IMR-90 (cell line): ENCODE measurements around the gene MAMLD1. TPM values are rescaled to one million over a fixed set of nuclear protein-coding genes. Genes with fewer than 3 reads are reported as not detected.

Source experiments
- ATAC-seq: fragments of 200-7000 bp; cut with Tn5 transposase; 2 replicates; pipeline ENCODE4 v1.9.1; 2020; ENCODE audit warnings: low read depth, mild to moderate bottlenecking, moderate library complexity
- BruUV-seq: library from RNA; stranded (reverse); fragments of 400-500 nt; replicated peaks from 2 replicates; lab custom pipeline; 2021; lab: Mats Ljungman, UMichigan
- CTCF ChIA-PET: fragments of 300-600 bp; formaldehyde crosslinking; extraction: SDS; loops from one replicate; lab custom pipeline; 2021; ENCODE audit warnings: antibody characterized with exemption; lab: Yijun Ruan, JAX
- POLR2A ChIA-PET: fragments of 300-600 bp; sonication (Branson Sonifier 250); formaldehyde crosslinking; loops from one replicate; lab custom pipeline; 2022; ENCODE audit warnings: antibody characterized with exemption; ENCODE audit not compliant: unreplicated experiment; lab: Charles Lee
- DNase-seq: peaks from one replicate; pipeline ENCODE4 v3.0.0; 2013
- H2AFZ ChIP-seq: replicated peaks from 2 replicates; pipeline ENCODE3; 2013; ENCODE audit warnings: low read length, mild to moderate bottlenecking; ENCODE audit not compliant: poor library complexity
- H2AK5ac ChIP-seq: 2 replicates; pipeline ENCODE4 v1.6.1; 2013; ENCODE audit warnings: low read depth, low read length, inconsistent platforms
- H2AK9ac ChIP-seq: replicated peaks from 2 replicates; pipeline ENCODE3; 2013; ENCODE audit warnings: mild to moderate bottlenecking, low read depth, low read length, moderate library complexity; ENCODE audit not compliant: poor library complexity
- H2BK120ac ChIP-seq: 2 replicates; pipeline ENCODE4 v1.6.1; 2013; ENCODE audit warnings: low read depth, low read length, inconsistent platforms
- H2BK15ac ChIP-seq: 3 replicates; pipeline ENCODE4 v1.6.1; 2013; ENCODE audit warnings: low read depth, low read length, inconsistent platforms
- H2BK20ac ChIP-seq: 2 replicates; pipeline ENCODE4 v1.6.1; 2013; ENCODE audit warnings: low read depth, mild to moderate bottlenecking, inconsistent platforms, low read length, moderate library complexity
- H2BK5ac ChIP-seq: 2 replicates; pipeline ENCODE4 v1.6.1; 2013; ENCODE audit warnings: mild to moderate bottlenecking, low read depth, low read length, inconsistent platforms; ENCODE audit not compliant: poor library complexity, severe bottlenecking
- H3K14ac ChIP-seq: replicated peaks from 2 replicates; pipeline ENCODE4 v1.6.1; 2013; ENCODE audit warnings: low read depth, low read length, inconsistent platforms
- H3K18ac ChIP-seq: 2 replicates; pipeline ENCODE4 v1.6.1; 2013; ENCODE audit warnings: low read depth, low read length, control low read depth
- H3K23ac ChIP-seq: 2 replicates; pipeline ENCODE4 v1.6.1; 2013; ENCODE audit warnings: low read depth, low read length, inconsistent platforms
- H3K27ac ChIP-seq: 2 replicates; pipeline ENCODE4 v1.5.1; 2013; ENCODE audit warnings: mild to moderate bottlenecking, control low read depth, low read length; ENCODE audit not compliant: insufficient read depth
- H3K27me3 ChIP-seq: 2 replicates; pipeline ENCODE4 v1.6.1; 2013; ENCODE audit warnings: low read length; ENCODE audit not compliant: control insufficient read depth, insufficient read depth
- H3K36me3 ChIP-seq: 2 replicates; pipeline ENCODE4 v1.6.1; 2013; ENCODE audit warnings: low read length, mixed read lengths; ENCODE audit not compliant: control insufficient read depth, insufficient read depth
- H3K4ac ChIP-seq: 2 replicates; pipeline ENCODE4 v1.6.1; 2013; ENCODE audit warnings: low read depth, low read length, inconsistent platforms
- H3K4me1 ChIP-seq: 2 replicates; pipeline ENCODE4 v1.6.1; 2013; ENCODE audit warnings: low read length, mixed read lengths; ENCODE audit not compliant: control insufficient read depth, insufficient read depth
- H3K4me2 ChIP-seq: 2 replicates; pipeline ENCODE4 v1.6.1; 2013; ENCODE audit warnings: low read depth, mild to moderate bottlenecking, control low read depth, low read length, moderate library complexity
- H3K4me3 ChIP-seq: 2 replicates; pipeline ENCODE4 v1.5.1; 2013; ENCODE audit warnings: low read depth, mild to moderate bottlenecking, control low read depth, low read length, moderate library complexity; ENCODE audit not compliant: insufficient read depth
- H3K56ac ChIP-seq: 2 replicates; pipeline ENCODE4 v1.6.1; 2013; ENCODE audit warnings: low read length, inconsistent platforms; ENCODE audit not compliant: insufficient read depth; ENCODE audit errors: extremely low read depth
- H3K79me1 ChIP-seq, 2 experiments: 2 replicates each; pipeline ENCODE4 v1.6.1; 2013; ENCODE audit warnings: low read length in 2 of 2, inconsistent platforms in 1 of 2, low read depth in 1 of 2
- H3K9ac ChIP-seq: 2 replicates; pipeline ENCODE4 v1.6.1; 2013; ENCODE audit warnings: low read depth, low read length, control low read depth
- H3K9me1 ChIP-seq: 2 replicates; pipeline ENCODE4 v1.6.1; 2013; ENCODE audit warnings: low read length, inconsistent platforms; ENCODE audit not compliant: insufficient read depth
- H3K9me3 ChIP-seq: 2 replicates; pipeline ENCODE4 v1.6.1; 2013; ENCODE audit warnings: low read length; ENCODE audit not compliant: control insufficient read depth, insufficient read depth
- H4K20me1 ChIP-seq: 2 replicates; pipeline ENCODE4 v1.6.1; 2013; ENCODE audit warnings: low read length, inconsistent platforms; ENCODE audit not compliant: insufficient read depth
- H4K5ac ChIP-seq: 2 replicates; pipeline ENCODE4 v1.6.1; 2013; ENCODE audit warnings: mild to moderate bottlenecking, low read depth, low read length, control low read depth
- H4K8ac ChIP-seq, 2 experiments: 2 replicates each; pipeline ENCODE4 v1.6.1; 2013; ENCODE audit warnings: low read depth in 2 of 2, low read length in 2 of 2, control low read depth in 1 of 2, inconsistent platforms in 1 of 2
- H4K91ac ChIP-seq: 2 replicates; pipeline ENCODE4 v1.6.1; 2013; ENCODE audit warnings: low read depth, low read length, inconsistent platforms; ENCODE audit not compliant: insufficient read depth
- BHLHE40 ChIP-seq: fragments of 150-350 bp; IDR thresholded peaks from 2 replicates; pipeline ENCODE4 v1.6.1; 2016; ENCODE audit warnings: mild to moderate bottlenecking, low read depth, low read length
- CEBPB ChIP-seq: IDR thresholded peaks from 2 replicates; pipeline ENCODE4 v1.6.1; 2012; ENCODE audit warnings: low read depth, low read length, improper control_type of control experiment
- CHD1 ChIP-seq: IDR thresholded peaks from 2 replicates; pipeline ENCODE4 v1.6.1; 2012; ENCODE audit warnings: low read depth, low read length, improper control_type of control experiment
- CTCF ChIP-seq: conservative IDR thresholded peaks from 2 replicates; pipeline ENCODE4 v1.5.1; 2012; ENCODE audit warnings: mild to moderate bottlenecking, low read depth, low read length, improper control_type of control experiment
- FOS ChIP-seq: fragments of 150-350 bp; IDR thresholded peaks from 2 replicates; pipeline ENCODE4 v1.6.1; 2016; ENCODE audit warnings: low read depth, low read length
- MAFK ChIP-seq: IDR thresholded peaks from 2 replicates; pipeline ENCODE4 v1.6.1; 2012; ENCODE audit warnings: low read depth, low read length, improper control_type of control experiment
- MAZ ChIP-seq: IDR thresholded peaks from 2 replicates; pipeline ENCODE4 v1.6.1; 2012; ENCODE audit warnings: low read depth, mild to moderate bottlenecking, low read length, improper control_type of control experiment, moderate library complexity, borderline replicate concordance
- MXI1 ChIP-seq: IDR thresholded peaks from 2 replicates; pipeline ENCODE4 v1.6.1; 2012; ENCODE audit warnings: low read depth, mild to moderate bottlenecking, low read length, moderate library complexity, borderline replicate concordance
- NFE2L2 ChIP-seq: fragments of 150-350 bp; IDR thresholded peaks from 2 replicates; pipeline ENCODE4 v1.6.1; 2016; ENCODE audit warnings: low read depth, mild to moderate bottlenecking, low read length
- POLR2A ChIP-seq: IDR thresholded peaks from 2 replicates; pipeline ENCODE4 v1.6.1; 2012; ENCODE audit warnings: mild to moderate bottlenecking, low read depth, low read length
- RAD21 ChIP-seq: IDR thresholded peaks from 2 replicates; pipeline ENCODE4 v1.6.1; 2012; ENCODE audit warnings: low read length, improper control_type of control experiment
- RFX5 ChIP-seq: IDR thresholded peaks from 2 replicates; pipeline ENCODE4 v1.8.0; 2012; ENCODE audit warnings: low read depth, mild to moderate bottlenecking, low read length, moderate library complexity
- USF2 ChIP-seq: fragments of 150-350 bp; IDR thresholded peaks from 2 replicates; pipeline ENCODE4 v1.6.1; 2017; ENCODE audit warnings: mild to moderate bottlenecking, antibody characterized with exemption, low read length, low read depth
- WGBS, 2 experiments: methylation state at CpG; one replicate each; pipeline versions ENCODE4 v1.1.5 to v1.1.7; 2013; ENCODE audit warnings: missing lambda C conversion rate in 2 of 2; ENCODE audit not compliant: insufficient read length in 1 of 2; ENCODE audit errors: extremely low coverage in 2 of 2; 5-methylcytosine and 5-hydroxymethylcytosine counted together
- dilution Hi-C: fragments of 300-500 bp; cut with HindIII; formaldehyde crosslinking; loops from one replicate; pipeline ENCODE4 v1.14.3; 2018; ENCODE audit warnings: low sequenced_read_pairs; ENCODE audit not compliant: unreplicated experiment
- in situ Hi-C: fragments of 300-500 bp; cut with MboI; formaldehyde crosslinking; loops from 3 replicates; pipeline ENCODE4 v1.14.3; 2019; ENCODE audit warnings: low sequenced_read_pairs, inconsistent platforms, mixed read lengths
- intact Hi-C: fragments of 100-400 bp; cut with micrococcal nuclease; formaldehyde crosslinking; loops from 2 replicates; pipeline ENCODE4 v1.10.0; 2022
- polyA plus RNA-seq, 3 experiments: library from polyadenylated mRNA; depleted of rRNA; stranded (reverse); fragments of >200 nt; gene quantifications; 2 replicates each; pipeline ENCODE4 v1.2.3, GENCODE V29; 2012; ENCODE audit warnings: low replicate concordance in 1 of 3
- total RNA-seq: library from RNA; depleted of rRNA; stranded (reverse); fragments of >200 nt; gene quantifications from 2 replicates; pipeline ENCODE4 v1.2.3, GENCODE V29; 2012

MAMLD1 gene
- total and polyA plus RNA-seq, 2 of the 4 experiments (the other 2 are of a cell fraction), result 1.4 to 11.0 TPM

GRCh38 chrX:150460063-150460462 is 96.9 kb downstream of the MAMLD1 start:
- Histone ChIP-seq H2BK5ac (no peak overlapping the region), H3K27ac (no peak overlapping the region), H2AK5ac (no peak overlapping the region), H3K4ac (no peak overlapping the region), H4K91ac (no peak overlapping the region), H2BK120ac (no peak overlapping the region), H3K36me3 (no peaks in the 10 kb centered on the region; the same call in 1 of the 2 replicates), H3K9me1 (no peaks in the 10 kb centered on the region; the same call in 1 of the 2 replicates), H2BK15ac (no peak overlapping the region), H2BK20ac (no peak overlapping the region), H3K4me1 (no peaks in the 10 kb centered on the region), H3K4me2 (no peak overlapping the region), H2AK9ac (no peak overlapping the region), H3K14ac (no peak overlapping the region), H4K20me1 (no peaks in the 10 kb centered on the region), H3K27me3 (no peaks in the 10 kb centered on the region), H3K9me3 (no peaks in the 10 kb centered on the region), H4K8ac (no peak overlapping the region), H2AFZ (no peak overlapping the region), H3K23ac (no peak overlapping the region), H3K4me3 (no peak overlapping the region), H3K79me1 (peaks cover 0 to 6% of the 10 kb centered on the region in 2 experiments; a peak in 2 of 4 replicates), H3K9ac (no peak overlapping the region), H3K56ac (no peak overlapping the region), H4K5ac (no peak overlapping the region), H3K18ac (no peak overlapping the region)
- ATAC-seq (no peak), DNase-seq (no peak)
- CTCF ChIA-PET, result no interaction called here
- no TSS peak for BruUV-seq
- TF ChIP-seq POLR2A, result no peak
- no peak for TF ChIP-seq CHD1
- no peak for TF ChIP-seq FOS
- TF ChIP-seq RFX5, result no peak
- TF ChIP-seq NFE2L2, result no peak
- TF ChIP-seq MXI1, result no peak
- no peak for TF ChIP-seq RAD21
- no peak for TF ChIP-seq USF2
- no peak for TF ChIP-seq MAZ
- no peak for TF ChIP-seq BHLHE40
- no peak for TF ChIP-seq CEBPB
- no peak for TF ChIP-seq MAFK
- TF ChIP-seq CTCF, result no peak
- in situ Hi-C loops (no loop called here), intact Hi-C loops (no loop called here), dilution Hi-C loops (no loop called here)
- WGBS, 2 experiments, result no CpG with 5 or more reads among the region's 1 CpG
- POLR2A ChIA-PET, result no interaction called here
